Subcutaneous adipose tissue (tissue), 4 donors: ENCODE results near the gene CCDC33. TPM values are rescaled to one million over a fixed set of nuclear protein-coding genes. Genes with fewer than 3 reads are reported as not detected.

Source experiments
- CTCF ChIP-seq: fragments of 450-650 bp; IDR thresholded peaks from one replicate; pipeline ENCODE4 v1.5.1; 2016; ENCODE audit warnings: low read depth, mild to moderate bottlenecking, control low read depth, antibody characterized with exemption, moderate library complexity
- total RNA-seq, 4 donors: library from RNA; depleted of rRNA; stranded (reverse); fragments of >200 nt; gene quantifications; one replicate each; pipeline ENCODE4 v1.1.0, GENCODE V29; 2016

Gene CCDC33
- total RNA-seq, 4 donors from 2014 or later, result not detected

GRCh38 chr15:74261041-74261440 lies 24.9 kb downstream of the CCDC33 start:
- no peak for TF ChIP-seq CTCF

GRCh38 chr15:74261685-74262084 lies 25.6 kb downstream of the CCDC33 start:
- no peak for TF ChIP-seq CTCF

GRCh38 chr15:74262151-74262550 lies 26.0 kb downstream of the CCDC33 start:
- TF ChIP-seq CTCF, result no peak

GRCh38 chr15:74262625-74263024 lies 26.5 kb downstream of the CCDC33 start:
- no peak for TF ChIP-seq CTCF

- no peak for TF ChIP-seq CTCF
Observed at GRCh38 chr15:74263466-74263865, 27.3 kb downstream of the CCDC33 start.

GRCh38 chr15:74264081-74264501 lies 28.0 kb downstream of the CCDC33 start:
- TF ChIP-seq CTCF, result no peak

GRCh38 chr15:74265046-74265639 lies 29.0 kb downstream of the CCDC33 start:
- no peak for TF ChIP-seq CTCF
